DMS153 treated with DMSO at 0.1 percent for 48 hours (cell line): ENCODE measurements around the gene TCL1A.
"Not testable (repeated sequence)": the region's sequence is repeated elsewhere in the genome, so short reads cannot be mapped to it uniquely, and the experiment has no call there.

Source experiments
- DNase-seq: peaks from one replicate; lab custom pipeline; 2025; ENCODE audit not compliant: unreplicated experiment; lab: John Stamatoyannopoulos, UW

Gene TCL1A

GRCh38 chr14:95679148-95679815 is 34.6 kb downstream of the TCL1A start:
- DNase-seq: peak; percentile 50

DNA sequence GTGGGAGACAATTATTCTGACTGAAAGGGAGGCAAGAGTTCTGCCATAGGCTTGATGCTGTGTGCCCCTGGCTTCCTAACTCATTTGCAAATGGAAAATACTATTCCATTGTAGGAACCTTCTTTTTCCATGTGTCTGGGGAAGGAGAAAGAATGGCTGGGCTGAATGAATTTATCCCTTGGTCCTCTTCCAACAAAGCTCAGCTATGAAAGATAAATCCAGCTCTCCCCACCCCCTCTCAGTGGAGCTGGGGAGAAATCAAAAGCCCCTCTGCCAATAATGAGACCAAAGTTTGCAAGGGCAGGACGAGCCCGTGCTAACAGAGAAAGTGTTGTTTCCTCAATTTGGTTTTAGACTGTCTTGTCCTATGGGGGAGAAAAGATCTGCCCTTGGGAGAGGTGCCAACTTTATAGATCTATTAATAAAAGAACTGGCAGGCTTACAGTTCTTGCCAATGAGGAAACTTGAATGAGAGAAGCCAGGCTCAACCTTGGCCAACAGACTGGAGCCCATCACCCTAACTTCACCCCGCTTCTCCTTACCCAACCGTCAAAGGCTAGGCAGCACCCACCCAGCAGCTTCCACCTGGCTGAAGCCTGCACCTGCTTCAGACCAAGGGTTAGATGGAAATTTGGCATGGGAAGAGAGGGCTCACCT is 36.6 kb downstream of the TCL1A start:
- no peak for DNase-seq

GRCh38 chr14:95675486-95675885 is 38.4 kb downstream of the TCL1A start:
- DNase-seq: no peak

DNA sequence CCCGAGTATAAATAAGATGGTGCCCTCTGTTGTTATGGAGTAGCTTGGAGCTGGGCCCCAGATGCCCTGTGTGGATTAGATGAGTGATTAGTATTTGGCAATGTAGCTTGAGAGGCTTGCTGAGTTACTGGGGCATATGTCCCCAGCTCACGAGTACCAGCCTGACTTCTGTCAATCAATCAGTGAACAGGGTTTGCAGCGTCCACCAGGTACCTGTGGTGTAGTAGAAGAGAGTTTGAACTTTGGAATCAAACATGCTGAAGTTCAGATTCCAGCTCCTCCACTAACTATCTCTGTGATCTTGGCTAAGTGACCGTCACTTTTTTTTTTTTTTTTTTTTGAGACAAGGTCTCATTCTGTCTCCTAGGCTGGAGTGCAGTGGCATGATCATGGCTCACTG is 39.3 kb downstream of the TCL1A start:
- no peak for DNase-seq

GRCh38 chr14:95668235-95668772 is 45.6 kb downstream of the TCL1A start:
- no peak for DNase-seq

GRCh38 chr14:95667249-95667693 is 46.7 kb downstream of the TCL1A start:
- peak; percentile 76 for DNase-seq

DNA sequence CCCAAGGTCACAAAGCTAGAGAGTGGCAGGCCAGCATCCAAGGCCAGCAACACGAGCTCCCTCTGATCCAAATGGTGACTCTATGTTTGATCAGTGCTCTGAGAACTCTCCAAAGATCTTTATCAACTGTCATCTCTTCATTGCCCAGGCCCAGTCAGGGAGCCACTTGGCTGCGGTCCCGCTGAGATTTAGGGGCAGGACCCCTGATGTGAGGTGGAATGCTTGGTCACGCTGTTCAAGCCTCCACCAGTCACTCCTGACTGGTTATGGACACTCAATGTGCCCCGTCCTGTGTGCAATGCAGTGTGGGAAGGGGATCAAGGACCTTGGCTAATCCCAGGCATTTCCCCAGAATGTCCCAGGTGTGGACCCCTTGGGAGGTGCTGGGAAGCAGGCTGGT is 47.5 kb downstream of the TCL1A start:
- DNase-seq: no peak

- DNase-seq: not testable (repeated sequence)
These were observed 48.4 kb downstream of the TCL1A start for GRCh38 chr14:95665530-95665929.

DNA sequence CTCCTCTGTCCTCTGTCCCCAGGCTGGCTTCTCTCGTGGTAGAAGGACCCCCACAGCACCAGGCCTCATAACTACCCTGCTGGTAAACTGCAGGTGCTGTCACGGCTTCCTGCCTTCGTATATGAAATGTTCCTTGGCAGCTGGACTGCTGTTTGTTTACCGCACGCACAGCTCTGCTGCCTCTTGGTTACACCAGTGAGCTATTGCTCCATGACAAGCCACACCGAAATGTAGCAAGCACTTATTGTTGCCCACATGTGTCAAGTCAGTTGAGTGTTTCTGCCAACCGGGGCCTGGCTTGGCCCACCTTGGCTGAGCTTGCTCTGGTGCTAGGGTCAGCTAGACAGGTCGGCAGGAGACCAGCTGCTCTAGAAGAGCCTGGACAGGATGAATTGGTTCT is 49.4 kb downstream of the TCL1A start:
- DNase-seq: peak; percentile 17

DNA sequence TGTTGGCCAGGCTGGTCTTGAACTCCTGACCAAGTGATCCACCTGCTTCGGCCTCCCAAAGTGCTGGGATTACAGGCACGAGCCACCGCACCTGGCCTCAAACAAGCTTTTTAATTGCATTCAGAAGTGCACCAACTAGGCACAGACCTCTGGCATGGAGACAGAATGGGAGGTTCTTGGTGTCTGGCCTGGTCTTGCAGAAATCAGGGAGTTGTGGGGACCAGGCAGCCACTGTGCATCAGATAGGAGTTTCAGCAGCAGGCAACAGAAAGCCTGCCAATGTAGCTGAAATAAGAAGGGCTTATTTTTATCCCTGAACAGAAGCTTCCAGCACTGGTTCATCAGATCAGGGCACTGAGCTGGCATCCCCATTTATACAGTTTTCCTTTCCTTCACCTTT is 49.9 kb downstream of the TCL1A start:
- no peak for DNase-seq

DNA sequence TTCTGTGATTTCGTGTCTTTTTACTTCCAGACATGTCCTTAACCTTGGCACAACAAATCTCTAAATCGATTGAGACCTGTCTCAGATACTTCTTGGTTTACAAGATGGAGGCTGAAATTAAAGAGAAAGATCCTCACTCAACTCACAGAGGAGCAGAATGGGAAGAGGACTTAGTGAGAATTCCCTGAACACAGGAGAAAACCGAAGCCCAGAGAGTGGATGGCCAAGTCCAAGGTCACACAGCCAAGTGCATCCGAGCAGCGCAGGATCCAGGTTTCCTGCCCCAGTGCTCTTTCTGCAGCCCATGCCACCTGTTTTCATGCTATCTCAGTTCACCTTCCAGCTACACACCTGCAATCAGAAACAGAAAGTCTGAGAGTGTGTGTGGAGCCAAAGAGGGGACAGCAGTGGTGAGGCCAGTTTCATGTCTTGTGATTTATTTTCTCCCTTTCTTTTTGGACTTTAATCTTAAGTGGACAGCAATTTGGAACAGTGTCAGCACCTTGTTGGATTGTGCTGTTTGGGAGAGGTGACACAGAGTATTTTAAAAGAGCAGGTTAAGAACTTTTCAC is 50.6 kb downstream of the TCL1A start:
- no peak for DNase-seq

- DNase-seq: no peak
These were observed 51.3 kb downstream of the TCL1A start for GRCh38 chr14:95662376-95663186.

DNA sequence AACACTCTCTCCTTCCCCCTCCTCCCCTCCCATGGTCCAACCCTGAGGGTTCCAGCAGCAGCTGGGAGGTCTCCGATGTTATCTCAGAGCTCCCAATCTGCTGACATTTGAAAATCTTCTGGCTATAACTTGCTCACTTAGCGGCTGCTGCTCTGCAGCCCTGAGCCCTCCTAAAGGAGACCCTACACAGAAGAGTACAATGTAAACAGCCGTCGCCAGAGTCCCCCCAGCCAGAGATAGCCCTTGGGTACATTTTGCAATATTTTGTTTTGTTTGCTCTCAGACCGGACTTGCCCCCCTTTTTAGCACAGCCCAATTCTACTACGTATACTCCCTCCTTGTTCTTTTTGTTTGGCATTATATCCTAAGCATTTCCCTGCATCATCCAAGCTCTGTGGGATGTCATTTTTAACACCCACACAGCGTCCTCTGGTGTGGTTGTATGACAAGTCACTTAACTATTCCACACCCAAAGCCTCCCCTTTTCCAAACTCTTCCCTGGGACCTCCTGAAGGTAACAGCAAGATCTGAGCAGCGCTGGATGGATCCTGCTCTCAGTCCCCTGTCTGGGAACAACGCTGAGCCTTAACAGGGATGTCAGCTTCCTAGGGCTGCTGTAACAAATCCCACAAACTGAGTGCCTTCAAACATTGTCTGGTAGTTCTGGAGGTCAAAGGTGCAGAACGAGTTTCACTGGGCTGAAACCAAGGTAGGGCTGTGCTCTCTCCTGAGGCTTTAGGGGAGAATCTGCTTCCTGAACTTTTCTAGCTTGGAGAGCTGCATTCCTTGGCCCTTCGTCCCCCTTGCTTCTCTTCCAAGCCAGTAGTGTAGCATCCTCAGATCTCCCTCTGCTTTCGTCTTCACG is 53.0 kb downstream of the TCL1A start:
- DNase-seq: no peak

DNA sequence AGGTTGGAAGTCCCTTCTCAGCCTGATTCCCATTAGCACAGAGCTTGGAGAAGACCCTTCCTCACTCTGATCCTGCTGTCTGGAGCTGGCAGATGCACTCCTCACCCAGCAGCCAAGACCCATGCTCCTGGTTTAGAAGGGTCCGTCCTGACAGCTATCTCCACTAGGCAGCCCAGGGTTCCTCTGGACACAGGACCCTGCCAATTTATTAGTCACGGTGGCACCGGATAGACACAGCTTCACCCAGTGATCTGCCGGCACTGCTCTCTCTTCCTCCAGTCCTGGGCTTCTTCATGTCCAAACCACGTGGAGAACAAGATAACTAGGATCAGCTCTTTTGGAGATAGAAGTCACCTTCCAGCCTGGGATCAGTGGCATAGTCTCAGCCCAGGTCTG is 53.9 kb downstream of the TCL1A start:
- DNase-seq: no peak
